ENCODE results near the gene SRPK1.
"Not testable (repeated sequence)": the region's sequence is repeated elsewhere in the genome, so short reads cannot be mapped to it uniquely, and the experiment has no call there.

The SRPK1 gene

GRCh38 chr6:35919085-35919826, 1.6 kb downstream of the SRPK1 start:
- H3K9me3 ChIP-seq (ENCODE audit: control insufficient read depth, low read length): no peaks in the 10 kb centered on the region
- H3K4me1 ChIP-seq (ENCODE audit: control insufficient read depth, insufficient read depth, low read length, poor library complexity, severe bottlenecking): peaks cover 9% of the 10 kb centered on the region
- H3K27ac ChIP-seq (ENCODE audit: insufficient read depth, low read length, poor library complexity, severe bottlenecking): peak overlapping the region; percentile 76
- no peaks in the 10 kb centered on the region for H3K27me3 ChIP-seq (replicated peaks; ENCODE audit: control insufficient read depth, insufficient read depth, low read length, poor library complexity, severe bottlenecking)
- peak overlapping the region; percentile 83 for H3K4me3 ChIP-seq (ENCODE audit: insufficient read depth, low read depth, low read length, poor library complexity, severe bottlenecking)
- no peak for DNase-seq
- H3K36me3 ChIP-seq (ENCODE audit: control insufficient read depth, insufficient read depth, low read length): peaks cover 4% of the 10 kb centered on the region

GRCh38 chr6:35916893-35917292, 4.0 kb downstream of the SRPK1 start:
- H3K36me3 ChIP-seq (ENCODE audit: control insufficient read depth, insufficient read depth, low read length); H3K4me1 ChIP-seq (ENCODE audit: control insufficient read depth, insufficient read depth, low read length, poor library complexity, severe bottlenecking); H3K9me3 ChIP-seq (ENCODE audit: control insufficient read depth, low read length); DNase-seq; H3K4me3 ChIP-seq (ENCODE audit: insufficient read depth, low read depth, low read length, poor library complexity, severe bottlenecking); H3K27me3 ChIP-seq (replicated peaks; ENCODE audit: control insufficient read depth, insufficient read depth, low read length, poor library complexity, severe bottlenecking); H3K27ac ChIP-seq (ENCODE audit: insufficient read depth, low read length, poor library complexity, severe bottlenecking): not testable (repeated sequence)

- H3K4me3 ChIP-seq (ENCODE audit: insufficient read depth, low read depth, low read length, poor library complexity, severe bottlenecking): no peak overlapping the region
- H3K36me3 ChIP-seq (ENCODE audit: control insufficient read depth, insufficient read depth, low read length): peaks cover 8% of the 10 kb centered on the region
- DNase-seq: no peak
Observed at GRCh38 chr6:35916056-35916455, 4.8 kb downstream of the SRPK1 start.

DNA sequence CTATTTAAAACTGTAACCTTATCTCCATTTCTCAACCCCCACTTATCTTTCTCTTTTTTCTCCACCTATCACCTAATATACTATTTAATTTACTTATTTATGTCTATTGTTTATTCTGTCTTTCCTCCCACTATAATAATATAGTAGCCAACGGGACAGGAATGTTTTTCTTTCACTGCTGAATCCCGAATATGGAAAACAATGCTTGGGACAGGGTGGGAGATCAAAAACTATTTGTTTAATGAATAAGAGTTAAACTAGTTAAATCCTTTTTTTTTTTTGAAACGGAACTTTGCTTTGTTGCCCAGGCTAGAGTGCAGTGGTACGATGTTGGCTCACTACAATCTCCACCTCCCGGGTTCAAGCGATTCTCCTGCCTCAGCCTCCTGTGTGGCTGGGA, 6.4 kb downstream of the SRPK1 start:
- Histone ChIP-seq H3K4me1 (ENCODE audit: control insufficient read depth, insufficient read depth, low read length, poor library complexity, severe bottlenecking) (peaks cover 6% of the 10 kb centered on the region), H3K36me3 (ENCODE audit: control insufficient read depth, insufficient read depth, low read length) (peaks cover 11% of the 10 kb centered on the region), H3K27me3 (replicated peaks; ENCODE audit: control insufficient read depth, insufficient read depth, low read length, poor library complexity, severe bottlenecking) (no peaks in the 10 kb centered on the region), H3K4me3 (ENCODE audit: insufficient read depth, low read depth, low read length, poor library complexity, severe bottlenecking) (no peak overlapping the region), H3K27ac (ENCODE audit: insufficient read depth, low read length, poor library complexity, severe bottlenecking) (no peak overlapping the region), H3K9me3 (ENCODE audit: control insufficient read depth, low read length) (no peaks in the 10 kb centered on the region)
- DNase-seq: no peak

More at GRCh38 chr6:35916056-35916455, 4.8 kb downstream of the SRPK1 start:
- H3K27me3 ChIP-seq (replicated peaks; ENCODE audit: control insufficient read depth, insufficient read depth, low read length, poor library complexity, severe bottlenecking): no peaks in the 10 kb centered on the region
- H3K27ac ChIP-seq (ENCODE audit: insufficient read depth, low read length, poor library complexity, severe bottlenecking): no peak overlapping the region
- H3K9me3 ChIP-seq (ENCODE audit: control insufficient read depth, low read length): no peaks in the 10 kb centered on the region
- peaks cover 6% of the 10 kb centered on the region for H3K4me1 ChIP-seq (ENCODE audit: control insufficient read depth, insufficient read depth, low read length, poor library complexity, severe bottlenecking)

DNA sequence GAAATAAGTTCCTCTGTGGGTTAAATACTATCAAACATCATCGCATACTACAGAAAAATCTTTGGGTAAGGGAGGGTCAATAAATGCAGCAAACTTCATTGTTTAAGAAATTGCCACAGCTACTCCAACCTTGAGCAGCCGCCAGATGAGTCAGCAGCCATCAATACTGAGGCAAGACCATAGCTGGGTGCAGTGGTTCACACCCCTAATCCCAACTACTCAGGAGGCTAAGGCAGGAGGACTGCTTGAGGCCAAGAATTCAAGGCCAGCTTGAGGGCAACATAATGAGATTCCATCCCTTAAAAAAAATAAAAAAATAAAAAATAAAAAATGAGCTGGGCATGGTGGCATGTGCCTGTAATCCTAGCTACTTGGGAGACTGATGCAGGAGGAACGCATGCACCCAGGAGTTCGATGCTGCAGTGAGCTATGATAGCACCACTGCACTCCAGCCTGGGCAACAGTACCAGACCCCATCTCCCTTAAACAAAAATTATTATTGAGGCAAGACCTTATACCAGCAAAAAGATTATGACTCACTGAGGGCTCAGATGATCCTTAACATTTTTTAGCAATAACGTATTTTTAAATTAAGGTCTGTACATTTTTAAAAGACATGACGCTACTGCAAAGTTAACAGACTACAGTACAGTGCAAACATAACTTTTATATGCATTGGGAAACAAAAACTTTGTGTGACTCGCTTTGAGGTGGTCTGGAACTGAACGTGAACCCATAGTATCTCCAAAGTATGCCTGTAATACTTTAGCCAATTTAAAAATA, 8.8 kb downstream of the SRPK1 start:
- peaks cover 11% of the 10 kb centered on the region for H3K36me3 ChIP-seq (ENCODE audit: control insufficient read depth, insufficient read depth, low read length)
- no peak overlapping the region for H3K27ac ChIP-seq (ENCODE audit: insufficient read depth, low read length, poor library complexity, severe bottlenecking)
- H3K9me3 ChIP-seq (ENCODE audit: control insufficient read depth, low read length): peaks cover 8% of the 10 kb centered on the region
- no peak for DNase-seq
- no peaks in the 10 kb centered on the region for H3K4me1 ChIP-seq (ENCODE audit: control insufficient read depth, insufficient read depth, low read length, poor library complexity, severe bottlenecking)
- H3K27me3 ChIP-seq (replicated peaks; ENCODE audit: control insufficient read depth, insufficient read depth, low read length, poor library complexity, severe bottlenecking): no peaks in the 10 kb centered on the region
- H3K4me3 ChIP-seq (ENCODE audit: insufficient read depth, low read depth, low read length, poor library complexity, severe bottlenecking): no peak overlapping the region

DNA sequence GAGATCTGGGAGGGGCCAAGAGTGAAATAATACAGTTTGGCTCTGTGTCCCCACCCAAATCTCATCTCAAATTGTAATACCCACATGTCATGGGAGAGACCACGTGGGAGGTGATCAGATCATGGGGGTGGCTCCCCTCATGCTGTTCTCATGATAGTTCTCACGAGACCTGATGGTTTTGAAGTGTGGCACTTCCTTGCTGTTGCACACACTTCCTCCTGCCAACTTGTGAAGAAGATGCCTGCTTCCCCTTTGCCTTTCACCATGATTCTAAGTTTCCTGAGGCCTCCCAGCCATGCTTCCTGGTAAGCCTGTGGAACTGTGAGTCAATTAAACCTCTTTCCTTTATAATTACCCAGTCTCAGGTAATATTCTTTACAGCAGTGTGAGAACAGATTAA, 11.3 kb downstream of the SRPK1 start:
- H3K9me3 ChIP-seq (ENCODE audit: control insufficient read depth, low read length); H3K4me1 ChIP-seq (ENCODE audit: control insufficient read depth, insufficient read depth, low read length, poor library complexity, severe bottlenecking); H3K36me3 ChIP-seq (ENCODE audit: control insufficient read depth, insufficient read depth, low read length); DNase-seq; H3K4me3 ChIP-seq (ENCODE audit: insufficient read depth, low read depth, low read length, poor library complexity, severe bottlenecking); H3K27me3 ChIP-seq (replicated peaks; ENCODE audit: control insufficient read depth, insufficient read depth, low read length, poor library complexity, severe bottlenecking); H3K27ac ChIP-seq (ENCODE audit: insufficient read depth, low read length, poor library complexity, severe bottlenecking): not testable (repeated sequence)

DNA sequence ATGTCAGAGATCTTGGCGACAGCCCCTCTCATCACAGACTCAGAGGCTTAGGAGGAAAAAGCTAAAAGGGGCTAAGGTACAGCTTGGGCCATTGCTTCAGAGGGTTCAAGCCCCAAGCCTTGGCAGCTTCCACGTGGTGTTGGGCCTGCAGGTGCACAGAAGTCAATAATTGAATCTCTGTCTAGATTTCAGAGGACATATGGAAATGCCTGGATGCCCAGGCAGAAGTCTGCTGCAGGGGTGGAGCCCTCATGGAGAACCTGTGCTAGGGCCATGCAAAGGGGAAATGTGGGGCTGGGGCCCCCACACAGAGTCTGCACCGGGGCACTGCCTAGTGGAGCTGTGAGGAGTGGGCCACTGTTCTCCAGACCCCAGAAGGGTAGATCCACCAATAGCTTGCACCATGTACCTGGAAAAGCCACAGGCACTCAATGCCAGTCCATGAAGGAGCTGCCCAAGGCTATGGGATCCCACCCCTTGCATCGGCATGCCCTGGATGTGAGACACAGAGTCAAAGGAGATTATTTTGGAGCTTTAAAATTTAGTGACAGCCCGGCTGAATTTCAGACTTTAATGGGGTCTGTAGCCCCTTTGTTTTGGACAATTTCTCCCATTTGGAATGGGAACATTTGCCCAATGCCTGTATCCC, 12.0 kb downstream of the SRPK1 start:
- not testable (repeated sequence) for DNase-seq; H3K27me3 ChIP-seq (replicated peaks; ENCODE audit: control insufficient read depth, insufficient read depth, low read length, poor library complexity, severe bottlenecking); H3K27ac ChIP-seq (ENCODE audit: insufficient read depth, low read length, poor library complexity, severe bottlenecking); H3K4me3 ChIP-seq (ENCODE audit: insufficient read depth, low read depth, low read length, poor library complexity, severe bottlenecking); H3K4me1 ChIP-seq (ENCODE audit: control insufficient read depth, insufficient read depth, low read length, poor library complexity, severe bottlenecking); H3K9me3 ChIP-seq (ENCODE audit: control insufficient read depth, low read length)
- peaks cover 12% of the 10 kb centered on the region for H3K36me3 ChIP-seq (ENCODE audit: control insufficient read depth, insufficient read depth, low read length)

DNA sequence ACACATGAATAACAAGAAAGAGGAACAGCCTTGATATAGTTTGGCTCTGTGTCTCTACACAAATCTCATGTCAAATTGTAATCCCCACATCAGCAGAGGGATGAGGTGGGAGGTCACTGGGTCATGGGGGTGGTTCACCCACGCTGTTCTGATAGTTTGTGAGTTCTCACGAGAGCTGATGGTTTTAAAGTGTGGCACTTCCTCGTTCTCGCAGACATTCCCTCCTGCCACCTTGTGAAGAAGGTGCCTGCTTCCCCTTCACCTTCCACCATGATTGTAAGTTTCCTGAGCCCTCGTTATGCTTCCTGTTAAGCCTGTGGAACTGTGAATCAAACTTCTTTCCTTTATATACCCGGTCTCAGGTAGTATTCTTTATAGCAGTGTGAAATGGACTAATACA, 13.1 kb downstream of the SRPK1 start:
- H3K27ac ChIP-seq (ENCODE audit: insufficient read depth, low read length, poor library complexity, severe bottlenecking): no peak overlapping the region
- peaks cover 8% of the 10 kb centered on the region for H3K9me3 ChIP-seq (ENCODE audit: control insufficient read depth, low read length)
- H3K4me1 ChIP-seq (ENCODE audit: control insufficient read depth, insufficient read depth, low read length, poor library complexity, severe bottlenecking): no peaks in the 10 kb centered on the region
- H3K36me3 ChIP-seq (ENCODE audit: control insufficient read depth, insufficient read depth, low read length): peaks cover 11% of the 10 kb centered on the region
- no peak overlapping the region for H3K4me3 ChIP-seq (ENCODE audit: insufficient read depth, low read depth, low read length, poor library complexity, severe bottlenecking)
- no peaks in the 10 kb centered on the region for H3K27me3 ChIP-seq (replicated peaks; ENCODE audit: control insufficient read depth, insufficient read depth, low read length, poor library complexity, severe bottlenecking)
- DNase-seq: no peak

GRCh38 chr6:35906499-35906846, 14.4 kb downstream of the SRPK1 start:
- DNase-seq: no peak
- Histone ChIP-seq H3K36me3 (ENCODE audit: control insufficient read depth, insufficient read depth, low read length) (peaks cover 14% of the 10 kb centered on the region), H3K27me3 (replicated peaks; ENCODE audit: control insufficient read depth, insufficient read depth, low read length, poor library complexity, severe bottlenecking) (no peaks in the 10 kb centered on the region), H3K27ac (ENCODE audit: insufficient read depth, low read length, poor library complexity, severe bottlenecking) (no peak overlapping the region), H3K4me1 (ENCODE audit: control insufficient read depth, insufficient read depth, low read length, poor library complexity, severe bottlenecking) (no peaks in the 10 kb centered on the region), H3K9me3 (ENCODE audit: control insufficient read depth, low read length) (peaks cover 8% of the 10 kb centered on the region), H3K4me3 (ENCODE audit: insufficient read depth, low read depth, low read length, poor library complexity, severe bottlenecking) (no peak overlapping the region)

All from effector memory CD4-positive, alpha-beta T cell (primary cell).